VCaP (cell line): Measurements from ENCODE around the gene ZNF319.
A peak's percentile ranks its signal among the peaks of the same experiment; 100 is the strongest.

Experiments
- H3K27ac ChIP-seq: fragments of 450-650 bp; 2 replicates; pipeline ENCODE4 v1.5.1; 2017
- CTCF ChIP-seq: fragments of 450-650 bp; conservative IDR thresholded peaks from 2 replicates; pipeline ENCODE4 v1.5.1; 2017; ENCODE audit warnings: mild to moderate bottlenecking, moderate library complexity

The ZNF319 gene

GRCh38 chr16:58001781-58002415 is 1.4 kb upstream of the ZNF319 start:
- H3K27ac ChIP-seq: no peak overlapping the region
- TF ChIP-seq CTCF: no peak

DNA sequence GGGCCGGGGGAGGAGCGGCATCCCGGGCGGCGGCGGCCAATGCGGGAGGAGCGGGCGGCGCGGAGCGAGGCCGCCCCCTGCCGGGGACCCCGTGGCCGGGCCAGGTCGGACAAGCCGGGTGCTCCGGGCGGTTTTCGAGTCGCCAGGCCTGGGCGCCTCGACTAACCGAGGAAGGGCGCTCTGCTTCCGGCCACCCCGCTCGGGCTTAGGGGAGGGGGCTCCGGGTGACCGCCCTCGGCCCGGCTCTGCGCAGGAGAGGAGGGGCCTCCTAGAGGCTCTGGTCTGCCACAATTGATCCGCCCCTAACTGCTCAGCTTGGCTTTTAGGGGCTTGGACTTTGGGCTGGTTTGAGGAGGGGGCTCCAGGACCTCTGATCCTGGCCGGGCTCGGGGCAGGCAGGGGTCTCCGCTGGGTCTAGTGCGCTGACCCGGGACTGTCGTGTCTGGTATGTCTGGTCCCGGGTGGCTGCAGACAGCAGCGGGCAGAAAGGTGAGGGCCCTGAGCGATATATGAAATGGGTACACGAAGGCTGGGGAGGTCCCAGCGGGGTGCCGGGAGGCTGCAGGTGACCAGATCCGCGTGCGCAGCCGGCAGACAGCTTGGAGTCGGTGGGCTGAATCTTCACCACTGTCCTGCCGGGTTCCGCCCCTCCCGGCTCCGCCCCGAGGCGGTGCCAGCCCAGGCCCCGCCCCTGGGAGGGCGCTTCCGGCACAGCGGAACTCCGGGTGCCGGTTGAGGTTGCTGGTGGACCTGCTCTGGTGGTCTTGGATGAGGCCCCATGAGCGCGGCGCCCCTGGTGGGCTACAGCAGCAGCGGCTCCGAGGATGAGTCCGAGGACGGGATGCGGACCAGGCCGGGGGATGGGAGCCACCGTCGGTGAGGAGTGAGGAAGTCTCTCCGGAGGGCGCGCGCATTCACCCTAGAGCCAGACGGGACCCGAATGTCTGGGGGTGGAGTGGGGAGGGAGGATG is 519 bp upstream of the ZNF319 start, which contains the start of gene USB1:
TSS of gene USB1 (plus strand) at position 702 of the 971 bp plus-strand sequence. CDS start at position 779, 77 bp downstream.
- TF ChIP-seq CTCF: peak; percentile 78
- H3K27ac ChIP-seq: peak within 1 kb of the TSS; percentile 73

DNA sequence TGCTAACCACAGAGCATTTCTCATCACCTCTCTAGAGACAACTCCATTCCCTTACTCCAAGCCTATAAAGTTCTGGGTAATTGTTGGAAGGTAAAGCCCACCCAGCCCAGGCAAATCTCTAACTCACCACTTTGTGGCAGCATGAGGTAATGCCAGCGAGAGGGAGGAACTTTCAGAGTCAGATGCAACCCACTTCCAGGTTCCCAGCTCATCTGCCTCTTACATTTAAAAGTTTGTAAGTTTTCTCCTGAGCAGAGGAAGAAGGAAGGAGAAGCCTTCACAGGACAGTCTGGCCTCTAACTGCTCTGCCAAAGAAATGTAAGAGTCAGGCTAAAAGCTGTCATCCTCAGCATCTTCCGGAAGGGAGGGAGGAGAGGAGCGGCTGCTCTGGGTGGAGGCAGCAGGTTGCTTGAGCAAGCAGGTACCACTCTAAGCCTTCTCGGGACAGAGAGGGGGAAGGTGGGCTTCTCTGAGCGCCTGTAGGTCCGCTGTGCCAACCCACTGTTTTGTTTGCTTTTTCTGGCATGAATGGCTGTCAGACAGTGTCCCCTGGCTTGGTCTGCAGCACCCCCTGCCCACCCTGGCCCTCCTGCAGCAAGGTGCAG is 1.0 kb downstream of the ZNF319 start:
- peak overlapping the region; percentile 73 for H3K27ac ChIP-seq
- no peak for TF ChIP-seq CTCF

GRCh38 chr16:57998992-57999365 is 1.5 kb downstream of the ZNF319 start:
- no peak overlapping the region for H3K27ac ChIP-seq
- no peak for TF ChIP-seq CTCF

GRCh38 chr16:57998486-57998885 is 2.0 kb downstream of the ZNF319 start:
- TF ChIP-seq CTCF: no peak
- no peak overlapping the region for H3K27ac ChIP-seq

GRCh38 chr16:57997528-57998265 is 2.8 kb downstream of the ZNF319 start:
- TF ChIP-seq CTCF: no peak
- no peak overlapping the region for H3K27ac ChIP-seq

DNA sequence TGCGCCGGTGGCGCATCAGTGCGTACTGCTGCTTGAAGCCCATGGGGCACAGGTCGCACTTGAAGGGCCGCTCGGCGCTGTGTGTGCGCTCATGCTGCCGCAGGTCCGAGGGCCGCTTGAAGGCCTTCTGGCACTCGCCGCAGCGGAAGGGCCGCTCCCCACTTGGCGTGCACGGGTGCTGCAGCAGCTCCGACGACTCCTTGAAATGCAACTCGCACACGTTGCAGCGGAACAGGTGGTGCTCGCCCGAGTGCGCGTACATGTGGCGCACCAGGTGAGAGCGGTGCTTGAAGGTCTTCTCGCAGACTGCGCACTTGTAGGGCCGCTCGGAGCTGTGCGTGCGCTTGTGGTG is 3.3 kb downstream of the ZNF319 start:
- no peak overlapping the region for H3K27ac ChIP-seq
- TF ChIP-seq CTCF: no peak
